ENCODE data around the gene REELD1.

The REELD1 gene

GRCh38 chr4:146245850-146246249 lies 31.5 kb downstream of the REELD1 start:
- Histone ChIP-seq H3K27ac (replicated peaks) (no peak overlapping the region), H3K4me3 (replicated peaks; ENCODE audit: insufficient read depth, low read length) (no peak overlapping the region), H3K27me3 (ENCODE audit: insufficient read depth, poor library complexity, severe bottlenecking) (no peaks in the 10 kb centered on the region)
- DNase-seq (ENCODE audit: low read depth in 1 of 2, low spot score in 1 of 2) = no peak
- TF ChIP-seq POLR2AphosphoS5 (IDR thresholded peaks at IDR 0.05; ENCODE audit: low read depth) = no peak
- TF ChIP-seq GABPA (IDR thresholded peaks at IDR 0.05; ENCODE audit: low read depth) = no peak

- Histone ChIP-seq H3K4me3 (replicated peaks; ENCODE audit: insufficient read depth, low read length) (no peak overlapping the region), H3K27me3 (ENCODE audit: insufficient read depth, poor library complexity, severe bottlenecking) (no peaks in the 10 kb centered on the region), H3K27ac (replicated peaks) (no peak overlapping the region)
- DNase-seq (ENCODE audit: low read depth in 1 of 2, low spot score in 1 of 2) = no peak
- no peak for TF ChIP-seq GABPA (IDR thresholded peaks at IDR 0.05; ENCODE audit: low read depth)
- TF ChIP-seq, protein P1, sequence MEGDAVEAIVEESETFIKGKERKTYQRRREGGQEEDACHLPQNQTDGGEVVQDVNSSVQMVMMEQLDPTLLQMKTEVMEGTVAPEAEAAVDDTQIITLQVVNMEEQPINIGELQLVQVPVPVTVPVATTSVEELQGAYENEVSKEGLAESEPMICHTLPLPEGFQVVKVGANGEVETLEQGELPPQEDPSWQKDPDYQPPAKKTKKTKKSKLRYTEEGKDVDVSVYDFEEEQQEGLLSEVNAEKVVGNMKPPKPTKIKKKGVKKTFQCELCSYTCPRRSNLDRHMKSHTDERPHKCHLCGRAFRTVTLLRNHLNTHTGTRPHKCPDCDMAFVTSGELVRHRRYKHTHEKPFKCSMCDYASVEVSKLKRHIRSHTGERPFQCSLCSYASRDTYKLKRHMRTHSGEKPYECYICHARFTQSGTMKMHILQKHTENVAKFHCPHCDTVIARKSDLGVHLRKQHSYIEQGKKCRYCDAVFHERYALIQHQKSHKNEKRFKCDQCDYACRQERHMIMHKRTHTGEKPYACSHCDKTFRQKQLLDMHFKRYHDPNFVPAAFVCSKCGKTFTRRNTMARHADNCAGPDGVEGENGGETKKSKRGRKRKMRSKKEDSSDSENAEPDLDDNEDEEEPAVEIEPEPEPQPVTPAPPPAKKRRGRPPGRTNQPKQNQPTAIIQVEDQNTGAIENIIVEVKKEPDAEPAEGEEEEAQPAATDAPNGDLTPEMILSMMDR (IDR thresholded peaks at IDR 0.05; ENCODE audit: insufficient read depth, low read length) = no peak
- no peak for TF ChIP-seq SPI1 (IDR thresholded peaks at IDR 0.05; ENCODE audit: borderline replicate concordance, low read depth)
Measured at GRCh38 chr4:146246381-146246780, 32.0 kb downstream of the REELD1 start.

DNA sequence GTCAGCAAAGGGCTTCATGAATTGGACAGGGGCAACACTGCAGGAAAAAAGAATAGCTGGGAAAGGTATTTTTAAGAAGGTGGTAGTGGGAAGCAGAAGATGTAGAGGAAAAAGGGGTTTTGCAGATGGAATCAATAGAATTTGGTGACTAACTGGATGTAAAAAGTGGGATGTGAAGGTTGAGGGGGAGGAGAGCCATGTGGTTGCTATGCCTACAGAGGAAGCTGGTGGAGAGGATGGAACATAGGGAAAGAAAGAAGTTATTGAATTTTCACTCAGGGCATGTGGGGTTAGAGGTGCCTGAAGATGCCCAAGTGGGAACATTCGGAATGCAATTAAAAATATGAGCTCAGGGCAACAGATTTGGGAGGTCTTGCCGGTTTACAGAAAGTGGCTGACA lies 33.0 kb downstream of the REELD1 start:
- H3K4me3 ChIP-seq (replicated peaks; ENCODE audit: insufficient read depth, low read length) = no peak overlapping the region
- H3K27ac ChIP-seq (replicated peaks) = no peak overlapping the region
- no peak for DNase-seq (ENCODE audit: low read depth in 1 of 2, low spot score in 1 of 2)
- no peaks in the 10 kb centered on the region for H3K27me3 ChIP-seq (ENCODE audit: insufficient read depth, poor library complexity, severe bottlenecking)
- TF ChIP-seq, protein P1 (IDR thresholded peaks at IDR 0.05; ENCODE audit: insufficient read depth, low read length) = no peak
- TF ChIP-seq SPI1 (IDR thresholded peaks at IDR 0.05; ENCODE audit: borderline replicate concordance, low read depth) = no peak
- TF ChIP-seq POLR2AphosphoS5 (IDR thresholded peaks at IDR 0.05; ENCODE audit: low read depth) = no peak
- TF ChIP-seq GABPA (IDR thresholded peaks at IDR 0.05; ENCODE audit: low read depth) = no peak
- TF ChIP-seq REST (IDR thresholded peaks at IDR 0.05; ENCODE audit: insufficient replicate concordance, low read depth) = no peak

DNA sequence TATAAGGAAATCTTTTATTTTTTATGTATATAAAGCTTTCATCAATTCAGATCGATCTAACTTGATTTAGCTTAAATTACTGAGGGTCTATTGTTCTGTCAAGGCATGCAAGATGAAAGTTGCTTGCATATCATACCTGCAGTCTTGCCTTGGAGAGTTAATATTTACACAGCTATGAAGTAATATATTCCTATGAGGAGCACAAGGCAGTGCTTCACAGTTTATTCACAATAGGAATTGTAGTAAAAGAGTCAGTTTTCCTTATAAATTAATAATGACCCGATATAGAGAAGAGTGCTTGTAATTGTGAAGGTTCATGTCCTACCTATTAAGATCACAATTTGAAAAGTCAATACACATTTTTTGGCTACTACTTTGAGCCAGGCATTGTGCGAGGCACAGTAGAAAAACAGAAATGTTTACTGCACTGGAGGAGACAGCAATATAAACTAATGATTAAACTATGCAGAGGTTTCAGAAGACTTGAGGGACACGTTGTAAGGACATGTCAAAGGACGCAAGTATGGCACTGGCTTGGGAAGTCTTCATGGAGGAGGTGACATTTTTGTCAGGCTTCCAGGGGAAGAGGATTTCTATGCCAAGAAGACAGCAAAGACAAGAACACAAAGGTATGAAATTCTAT lies 38.8 kb downstream of the REELD1 start:
- Histone ChIP-seq H3K27ac (replicated peaks) (no peak overlapping the region), H3K4me3 (replicated peaks; ENCODE audit: insufficient read depth, low read length) (no peak overlapping the region), H3K27me3 (ENCODE audit: insufficient read depth, poor library complexity, severe bottlenecking) (no peaks in the 10 kb centered on the region)
- TF ChIP-seq, protein P1 (IDR thresholded peaks at IDR 0.05; ENCODE audit: insufficient read depth, low read length) = no peak
- TF ChIP-seq POLR2AphosphoS5 (IDR thresholded peaks at IDR 0.05; ENCODE audit: low read depth) = no peak
- TF ChIP-seq REST (IDR thresholded peaks at IDR 0.05; ENCODE audit: insufficient replicate concordance, low read depth) = no peak
- TF ChIP-seq GABPA (IDR thresholded peaks at IDR 0.05; ENCODE audit: low read depth) = no peak
- no peak for TF ChIP-seq SPI1 (IDR thresholded peaks at IDR 0.05; ENCODE audit: borderline replicate concordance, low read depth)
- no peak for DNase-seq (ENCODE audit: low read depth in 1 of 2, low spot score in 1 of 2)
